IMR-90 (cell line): ENCODE results near the gene FABP7. TPM values are rescaled to one million over a fixed set of nuclear protein-coding genes. Genes with fewer than 3 reads are reported as not detected.

Source experiments
- ATAC-seq: fragments of 200-7000 bp; cut with Tn5 transposase; 2 replicates; pipeline ENCODE4 v1.9.1; 2020; ENCODE audit warnings: low read depth, mild to moderate bottlenecking, moderate library complexity
- BruUV-seq: library from RNA; stranded (reverse); fragments of 400-500 nt; replicated peaks from 2 replicates; lab custom pipeline; 2021; lab: Mats Ljungman, UMichigan
- CTCF ChIA-PET: fragments of 300-600 bp; formaldehyde crosslinking; extraction: SDS; loops from one replicate; lab custom pipeline; 2021; ENCODE audit warnings: antibody characterized with exemption; lab: Yijun Ruan, JAX
- POLR2A ChIA-PET: fragments of 300-600 bp; sonication (Branson Sonifier 250); formaldehyde crosslinking; loops from one replicate; lab custom pipeline; 2022; ENCODE audit warnings: antibody characterized with exemption; ENCODE audit not compliant: unreplicated experiment; lab: Charles Lee
- DNase-seq: peaks from one replicate; pipeline ENCODE4 v3.0.0; 2013
- H2AFZ ChIP-seq: replicated peaks from 2 replicates; pipeline ENCODE3; 2013; ENCODE audit warnings: low read length, mild to moderate bottlenecking; ENCODE audit not compliant: poor library complexity
- H2AK5ac ChIP-seq: 2 replicates; pipeline ENCODE4 v1.6.1; 2013; ENCODE audit warnings: low read depth, low read length, inconsistent platforms
- H2AK9ac ChIP-seq: replicated peaks from 2 replicates; pipeline ENCODE3; 2013; ENCODE audit warnings: mild to moderate bottlenecking, low read depth, low read length, moderate library complexity; ENCODE audit not compliant: poor library complexity
- H2BK120ac ChIP-seq: 2 replicates; pipeline ENCODE4 v1.6.1; 2013; ENCODE audit warnings: low read depth, low read length, inconsistent platforms
- H2BK15ac ChIP-seq: 3 replicates; pipeline ENCODE4 v1.6.1; 2013; ENCODE audit warnings: low read depth, low read length, inconsistent platforms
- H2BK20ac ChIP-seq: 2 replicates; pipeline ENCODE4 v1.6.1; 2013; ENCODE audit warnings: low read depth, mild to moderate bottlenecking, inconsistent platforms, low read length, moderate library complexity
- H2BK5ac ChIP-seq: 2 replicates; pipeline ENCODE4 v1.6.1; 2013; ENCODE audit warnings: mild to moderate bottlenecking, low read depth, low read length, inconsistent platforms; ENCODE audit not compliant: poor library complexity, severe bottlenecking
- H3K14ac ChIP-seq: replicated peaks from 2 replicates; pipeline ENCODE4 v1.6.1; 2013; ENCODE audit warnings: low read depth, low read length, inconsistent platforms
- H3K18ac ChIP-seq: 2 replicates; pipeline ENCODE4 v1.6.1; 2013; ENCODE audit warnings: low read depth, low read length, control low read depth
- H3K23ac ChIP-seq: 2 replicates; pipeline ENCODE4 v1.6.1; 2013; ENCODE audit warnings: low read depth, low read length, inconsistent platforms
- H3K27ac ChIP-seq: 2 replicates; pipeline ENCODE4 v1.5.1; 2013; ENCODE audit warnings: mild to moderate bottlenecking, control low read depth, low read length; ENCODE audit not compliant: insufficient read depth
- H3K27me3 ChIP-seq: 2 replicates; pipeline ENCODE4 v1.6.1; 2013; ENCODE audit warnings: low read length; ENCODE audit not compliant: control insufficient read depth, insufficient read depth
- H3K36me3 ChIP-seq: 2 replicates; pipeline ENCODE4 v1.6.1; 2013; ENCODE audit warnings: low read length, mixed read lengths; ENCODE audit not compliant: control insufficient read depth, insufficient read depth
- H3K4ac ChIP-seq: 2 replicates; pipeline ENCODE4 v1.6.1; 2013; ENCODE audit warnings: low read depth, low read length, inconsistent platforms
- H3K4me1 ChIP-seq: 2 replicates; pipeline ENCODE4 v1.6.1; 2013; ENCODE audit warnings: low read length, mixed read lengths; ENCODE audit not compliant: control insufficient read depth, insufficient read depth
- H3K4me2 ChIP-seq: 2 replicates; pipeline ENCODE4 v1.6.1; 2013; ENCODE audit warnings: low read depth, mild to moderate bottlenecking, control low read depth, low read length, moderate library complexity
- H3K4me3 ChIP-seq: 2 replicates; pipeline ENCODE4 v1.5.1; 2013; ENCODE audit warnings: low read depth, mild to moderate bottlenecking, control low read depth, low read length, moderate library complexity; ENCODE audit not compliant: insufficient read depth
- H3K56ac ChIP-seq: 2 replicates; pipeline ENCODE4 v1.6.1; 2013; ENCODE audit warnings: low read length, inconsistent platforms; ENCODE audit not compliant: insufficient read depth; ENCODE audit errors: extremely low read depth
- H3K79me1 ChIP-seq, 2 experiments: 2 replicates each; pipeline ENCODE4 v1.6.1; 2013; ENCODE audit warnings: low read length in 2 of 2, inconsistent platforms in 1 of 2, low read depth in 1 of 2
- H3K9ac ChIP-seq: 2 replicates; pipeline ENCODE4 v1.6.1; 2013; ENCODE audit warnings: low read depth, low read length, control low read depth
- H3K9me1 ChIP-seq: 2 replicates; pipeline ENCODE4 v1.6.1; 2013; ENCODE audit warnings: low read length, inconsistent platforms; ENCODE audit not compliant: insufficient read depth
- H3K9me3 ChIP-seq: 2 replicates; pipeline ENCODE4 v1.6.1; 2013; ENCODE audit warnings: low read length; ENCODE audit not compliant: control insufficient read depth, insufficient read depth
- H4K20me1 ChIP-seq: 2 replicates; pipeline ENCODE4 v1.6.1; 2013; ENCODE audit warnings: low read length, inconsistent platforms; ENCODE audit not compliant: insufficient read depth
- H4K5ac ChIP-seq: 2 replicates; pipeline ENCODE4 v1.6.1; 2013; ENCODE audit warnings: mild to moderate bottlenecking, low read depth, low read length, control low read depth
- H4K8ac ChIP-seq, 2 experiments: 2 replicates each; pipeline ENCODE4 v1.6.1; 2013; ENCODE audit warnings: low read depth in 2 of 2, low read length in 2 of 2, control low read depth in 1 of 2, inconsistent platforms in 1 of 2
- H4K91ac ChIP-seq: 2 replicates; pipeline ENCODE4 v1.6.1; 2013; ENCODE audit warnings: low read depth, low read length, inconsistent platforms; ENCODE audit not compliant: insufficient read depth
- BHLHE40 ChIP-seq: fragments of 150-350 bp; IDR thresholded peaks from 2 replicates; pipeline ENCODE4 v1.6.1; 2016; ENCODE audit warnings: mild to moderate bottlenecking, low read depth, low read length
- CEBPB ChIP-seq: IDR thresholded peaks from 2 replicates; pipeline ENCODE4 v1.6.1; 2012; ENCODE audit warnings: low read depth, low read length, improper control_type of control experiment
- CHD1 ChIP-seq: IDR thresholded peaks from 2 replicates; pipeline ENCODE4 v1.6.1; 2012; ENCODE audit warnings: low read depth, low read length, improper control_type of control experiment
- CTCF ChIP-seq: conservative IDR thresholded peaks from 2 replicates; pipeline ENCODE4 v1.5.1; 2012; ENCODE audit warnings: mild to moderate bottlenecking, low read depth, low read length, improper control_type of control experiment
- FOS ChIP-seq: fragments of 150-350 bp; IDR thresholded peaks from 2 replicates; pipeline ENCODE4 v1.6.1; 2016; ENCODE audit warnings: low read depth, low read length
- MAFK ChIP-seq: IDR thresholded peaks from 2 replicates; pipeline ENCODE4 v1.6.1; 2012; ENCODE audit warnings: low read depth, low read length, improper control_type of control experiment
- MAZ ChIP-seq: IDR thresholded peaks from 2 replicates; pipeline ENCODE4 v1.6.1; 2012; ENCODE audit warnings: low read depth, mild to moderate bottlenecking, low read length, improper control_type of control experiment, moderate library complexity, borderline replicate concordance
- MXI1 ChIP-seq: IDR thresholded peaks from 2 replicates; pipeline ENCODE4 v1.6.1; 2012; ENCODE audit warnings: low read depth, mild to moderate bottlenecking, low read length, moderate library complexity, borderline replicate concordance
- NFE2L2 ChIP-seq: fragments of 150-350 bp; IDR thresholded peaks from 2 replicates; pipeline ENCODE4 v1.6.1; 2016; ENCODE audit warnings: low read depth, mild to moderate bottlenecking, low read length
- POLR2A ChIP-seq: IDR thresholded peaks from 2 replicates; pipeline ENCODE4 v1.6.1; 2012; ENCODE audit warnings: mild to moderate bottlenecking, low read depth, low read length
- RAD21 ChIP-seq: IDR thresholded peaks from 2 replicates; pipeline ENCODE4 v1.6.1; 2012; ENCODE audit warnings: low read length, improper control_type of control experiment
- RCOR1 ChIP-seq: IDR thresholded peaks from 2 replicates; pipeline ENCODE4 v1.6.1; 2012; ENCODE audit warnings: mild to moderate bottlenecking, low read length, improper control_type of control experiment; ENCODE audit not compliant: insufficient replicate concordance
- RFX5 ChIP-seq: IDR thresholded peaks from 2 replicates; pipeline ENCODE4 v1.8.0; 2012; ENCODE audit warnings: low read depth, mild to moderate bottlenecking, low read length, moderate library complexity
- SMC3 ChIP-seq: fragments of 150-350 bp; IDR thresholded peaks from 2 replicates; pipeline ENCODE4 v1.6.1; 2016; ENCODE audit warnings: low read depth, mild to moderate bottlenecking, antibody characterized with exemption, low read length, moderate library complexity
- USF2 ChIP-seq: fragments of 150-350 bp; IDR thresholded peaks from 2 replicates; pipeline ENCODE4 v1.6.1; 2017; ENCODE audit warnings: mild to moderate bottlenecking, antibody characterized with exemption, low read length, low read depth
- WGBS, 2 experiments: methylation state at CpG; one replicate each; pipeline versions ENCODE4 v1.1.5 to v1.1.7; 2013; ENCODE audit warnings: missing lambda C conversion rate in 2 of 2; ENCODE audit not compliant: insufficient read length in 1 of 2; ENCODE audit errors: extremely low coverage in 2 of 2; 5-methylcytosine and 5-hydroxymethylcytosine counted together
- dilution Hi-C: fragments of 300-500 bp; cut with HindIII; formaldehyde crosslinking; loops from one replicate; pipeline ENCODE4 v1.14.3; 2018; ENCODE audit warnings: low sequenced_read_pairs; ENCODE audit not compliant: unreplicated experiment
- in situ Hi-C: fragments of 300-500 bp; cut with MboI; formaldehyde crosslinking; loops from 3 replicates; pipeline ENCODE4 v1.14.3; 2019; ENCODE audit warnings: low sequenced_read_pairs, inconsistent platforms, mixed read lengths
- intact Hi-C: fragments of 100-400 bp; cut with micrococcal nuclease; formaldehyde crosslinking; loops from 2 replicates; pipeline ENCODE4 v1.10.0; 2022
- polyA plus RNA-seq, 3 experiments: library from polyadenylated mRNA; depleted of rRNA; stranded (reverse); fragments of >200 nt; gene quantifications; 2 replicates each; pipeline ENCODE4 v1.2.3, GENCODE V29; 2012; ENCODE audit warnings: low replicate concordance in 1 of 3
- total RNA-seq: library from RNA; depleted of rRNA; stranded (reverse); fragments of >200 nt; gene quantifications from 2 replicates; pipeline ENCODE4 v1.2.3, GENCODE V29; 2012

FABP7 gene
- total and polyA plus RNA-seq, 2 of the 4 experiments (the other 2 are of a cell fraction): not detected

GRCh38 chr6:122753000-122753687 lies 26.4 kb upstream of the FABP7 start:
- POLR2A ChIA-PET: no interaction called here
- TF ChIP-seq CHD1 (no peak), RAD21 (no peak), CTCF (no peak), RFX5 (no peak), RCOR1 (no peak), MAZ (no peak), CEBPB (no peak), FOS (no peak), SMC3 (no peak), MAFK (no peak), NFE2L2 (no peak), BHLHE40 (no peak), POLR2A (no peak), MXI1 (no peak), USF2 (no peak)

More at GRCh38 chr6:122753000-122753687, 26.4 kb upstream of the FABP7 start:
- Histone ChIP-seq H2BK120ac (no peak overlapping the region), H3K4me3 (peak overlapping the region; percentile 11; the same call in 1 of the 2 replicates), H3K4me1 (peaks cover 2% of the 10 kb centered on the region; the same call in 1 of the 2 replicates), H3K14ac (no peak overlapping the region; the same call in 1 of the 2 replicates), H2AK9ac (no peak overlapping the region), H2AFZ (peak overlapping the region; percentile 27), H4K8ac (0 out of 4 replicates have a peak overlapping the region, but pooled peaks of 1 of the 2 experiments have one; percentile 14), H3K56ac (no peak overlapping the region), H3K36me3 (no peaks in the 10 kb centered on the region), H2BK15ac (no peak overlapping the region), H3K9me1 (no peaks in the 10 kb centered on the region), H4K5ac (peak overlapping the region; percentile 42; the same call in 1 of the 2 replicates), H3K27me3 (no peaks in the 10 kb centered on the region; the same call in 1 of the 2 replicates), H3K27ac (no peak overlapping the region), H2AK5ac (no peak overlapping the region), H2BK20ac (no peak overlapping the region), H4K91ac (no peak overlapping the region), H3K23ac (no peak overlapping the region), H3K4ac (no peak overlapping the region), H3K9me3 (no peaks in the 10 kb centered on the region), H4K20me1 (no peaks in the 10 kb centered on the region), H3K4me2 (peak overlapping the region; percentile 62), H2BK5ac (no peak overlapping the region), H3K79me1 (no peaks in the 10 kb centered on the region), H3K9ac (no peak overlapping the region), H3K18ac (no peak overlapping the region; the same call in 1 of the 2 replicates)
- in situ Hi-C loops (no loop called here), intact Hi-C loops (loop anchor here (5.0 kb wide), 1 partner anchor 34 kb away; the partner anchor contains the start of gene SMPDL3A), dilution Hi-C loops (no loop called here)
- 100% methylated on average over 2 of the region's 10 CpGs; no CpG with 5 or more reads in 1 of the 2 experiments for WGBS, 2 experiments
- BruUV-seq: no TSS peak
- CTCF ChIA-PET: interaction anchor here (1.9 kb wide), 1 partner anchor 86 kb away, joined by 5 read pairs; no protein-coding TSS in a partner anchor
- DNase-seq: no peak
- ATAC-seq: no peak
